Subcutaneous adipose tissue (tissue), 4 donors: ENCODE measurements around the gene FOXP1. TPM values are rescaled to one million over a fixed set of nuclear protein-coding genes. Genes with fewer than 3 reads are reported as not detected.

ENCODE experiments used
- total RNA-seq, 4 donors: library from RNA; depleted of rRNA; stranded (reverse); fragments of >200 nt; gene quantifications; one replicate each; pipeline ENCODE4 v1.1.0, GENCODE V29; 2016
- TF ChIP-seq, protein P1 (sequence below): fragments of 450-650 bp; IDR thresholded peaks from one replicate; pipeline ENCODE4 v1.5.1; 2016; ENCODE audit warnings: low read depth, mild to moderate bottlenecking, control low read depth, antibody characterized with exemption, moderate library complexity

Gene FOXP1
- total RNA-seq, 4 donors from 2014 or later: 70.5 to 96.7 (median 88.0) TPM

DNA sequence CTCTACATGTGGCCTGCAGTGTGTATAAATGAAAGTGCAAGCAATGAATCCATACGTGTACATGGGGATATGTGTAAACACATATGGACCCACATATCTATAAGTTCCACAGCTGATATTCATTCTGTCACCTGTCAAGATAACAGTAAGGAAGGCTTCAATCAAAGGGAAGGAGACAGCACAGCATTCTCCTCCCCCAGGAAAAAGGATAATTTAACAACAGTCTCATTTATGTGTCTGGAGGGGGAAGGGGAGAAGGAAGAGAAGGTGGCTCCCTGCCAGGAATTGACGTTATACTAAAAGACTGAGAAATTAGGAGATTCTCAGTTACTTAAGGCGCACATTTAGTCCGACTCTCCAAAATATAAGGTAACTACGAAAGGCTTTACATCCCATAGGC, 345.9 kb downstream of the FOXP1 start:
- TF ChIP-seq, protein P1, sequence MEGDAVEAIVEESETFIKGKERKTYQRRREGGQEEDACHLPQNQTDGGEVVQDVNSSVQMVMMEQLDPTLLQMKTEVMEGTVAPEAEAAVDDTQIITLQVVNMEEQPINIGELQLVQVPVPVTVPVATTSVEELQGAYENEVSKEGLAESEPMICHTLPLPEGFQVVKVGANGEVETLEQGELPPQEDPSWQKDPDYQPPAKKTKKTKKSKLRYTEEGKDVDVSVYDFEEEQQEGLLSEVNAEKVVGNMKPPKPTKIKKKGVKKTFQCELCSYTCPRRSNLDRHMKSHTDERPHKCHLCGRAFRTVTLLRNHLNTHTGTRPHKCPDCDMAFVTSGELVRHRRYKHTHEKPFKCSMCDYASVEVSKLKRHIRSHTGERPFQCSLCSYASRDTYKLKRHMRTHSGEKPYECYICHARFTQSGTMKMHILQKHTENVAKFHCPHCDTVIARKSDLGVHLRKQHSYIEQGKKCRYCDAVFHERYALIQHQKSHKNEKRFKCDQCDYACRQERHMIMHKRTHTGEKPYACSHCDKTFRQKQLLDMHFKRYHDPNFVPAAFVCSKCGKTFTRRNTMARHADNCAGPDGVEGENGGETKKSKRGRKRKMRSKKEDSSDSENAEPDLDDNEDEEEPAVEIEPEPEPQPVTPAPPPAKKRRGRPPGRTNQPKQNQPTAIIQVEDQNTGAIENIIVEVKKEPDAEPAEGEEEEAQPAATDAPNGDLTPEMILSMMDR: no peak

DNA sequence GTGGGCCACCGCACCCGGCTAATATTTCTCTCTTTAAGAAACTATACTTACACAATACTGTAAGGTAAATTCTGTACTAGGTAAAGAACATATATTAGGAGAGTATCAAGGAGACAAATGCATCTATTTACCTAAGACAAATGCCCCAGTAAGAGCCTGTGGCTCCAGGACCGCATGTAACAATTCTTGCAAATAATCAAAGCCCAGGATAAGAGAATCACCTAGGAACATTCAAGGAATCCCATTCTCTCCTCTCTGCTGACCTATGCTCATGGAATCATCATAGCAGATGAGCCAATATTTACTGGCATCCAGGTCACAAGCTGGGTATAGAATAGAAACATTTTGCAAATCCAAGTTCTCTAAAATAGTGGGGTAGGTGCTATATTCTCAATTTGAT, 347.7 kb downstream of the FOXP1 start:
- TF ChIP-seq, protein P1: no peak

DNA sequence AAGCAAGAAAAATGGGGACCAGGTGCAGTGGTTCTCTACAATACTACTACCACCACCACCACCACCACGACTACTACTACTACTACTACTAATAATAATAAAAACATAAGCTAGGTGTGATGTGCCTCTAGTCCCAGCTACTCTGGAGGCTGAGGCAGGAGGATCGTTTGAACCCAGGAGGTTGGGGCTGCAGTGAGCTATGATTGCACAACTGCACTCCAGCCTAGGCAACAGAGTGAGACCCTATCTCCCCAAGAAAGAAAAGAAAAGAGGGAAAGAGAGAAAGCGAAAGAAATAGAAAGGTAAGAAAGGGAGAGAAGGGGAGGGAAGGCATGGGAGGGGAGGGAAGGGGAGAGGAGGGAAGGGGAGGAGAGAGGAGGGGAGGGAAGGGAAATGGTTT, 350.6 kb downstream of the FOXP1 start:
- TF ChIP-seq, protein P1: no peak

DNA sequence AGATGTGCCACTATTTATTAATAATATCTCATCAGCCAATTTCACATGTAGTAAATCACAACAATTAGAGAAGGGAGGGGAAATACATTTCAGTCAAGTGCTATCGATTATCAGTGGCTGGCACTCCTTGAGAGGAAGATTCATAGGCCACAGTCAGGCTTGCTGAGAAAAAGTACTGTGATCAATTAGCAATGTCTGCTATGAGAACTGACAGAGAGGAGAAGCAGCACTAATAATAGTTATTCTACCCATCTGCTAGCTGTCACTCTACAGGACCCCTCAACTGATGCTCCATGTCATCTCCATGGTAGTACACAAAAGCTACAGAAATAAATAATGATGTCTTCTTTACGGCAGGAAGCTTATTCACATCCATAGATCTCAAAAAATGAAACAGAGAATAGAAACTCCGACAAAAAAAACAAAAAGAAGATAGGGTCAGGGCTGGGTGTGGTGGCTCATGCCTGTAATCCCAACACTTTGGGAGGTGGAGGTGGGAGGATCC, 351.3 kb downstream of the FOXP1 start:
- TF ChIP-seq, protein P1: no peak

DNA sequence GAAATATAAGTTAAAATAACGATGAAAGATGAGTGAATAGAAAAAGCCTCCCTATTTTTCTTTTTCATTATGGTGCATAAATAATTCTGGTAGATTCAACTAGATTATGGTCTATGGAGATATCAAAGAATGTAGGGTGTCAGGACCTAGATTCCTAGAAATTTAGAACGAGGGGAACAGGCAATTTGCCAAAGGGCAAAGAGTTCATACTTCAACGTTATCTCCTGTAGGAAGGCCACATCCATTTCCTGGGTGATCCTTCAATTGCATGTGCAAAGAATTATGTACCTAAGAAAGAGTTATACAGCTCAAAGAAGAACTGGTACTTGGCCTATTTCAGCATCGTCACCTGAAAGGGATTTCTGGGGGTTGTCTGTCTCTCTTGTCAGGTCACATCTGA, 351.8 kb downstream of the FOXP1 start:
- TF ChIP-seq, protein P1: no peak

DNA sequence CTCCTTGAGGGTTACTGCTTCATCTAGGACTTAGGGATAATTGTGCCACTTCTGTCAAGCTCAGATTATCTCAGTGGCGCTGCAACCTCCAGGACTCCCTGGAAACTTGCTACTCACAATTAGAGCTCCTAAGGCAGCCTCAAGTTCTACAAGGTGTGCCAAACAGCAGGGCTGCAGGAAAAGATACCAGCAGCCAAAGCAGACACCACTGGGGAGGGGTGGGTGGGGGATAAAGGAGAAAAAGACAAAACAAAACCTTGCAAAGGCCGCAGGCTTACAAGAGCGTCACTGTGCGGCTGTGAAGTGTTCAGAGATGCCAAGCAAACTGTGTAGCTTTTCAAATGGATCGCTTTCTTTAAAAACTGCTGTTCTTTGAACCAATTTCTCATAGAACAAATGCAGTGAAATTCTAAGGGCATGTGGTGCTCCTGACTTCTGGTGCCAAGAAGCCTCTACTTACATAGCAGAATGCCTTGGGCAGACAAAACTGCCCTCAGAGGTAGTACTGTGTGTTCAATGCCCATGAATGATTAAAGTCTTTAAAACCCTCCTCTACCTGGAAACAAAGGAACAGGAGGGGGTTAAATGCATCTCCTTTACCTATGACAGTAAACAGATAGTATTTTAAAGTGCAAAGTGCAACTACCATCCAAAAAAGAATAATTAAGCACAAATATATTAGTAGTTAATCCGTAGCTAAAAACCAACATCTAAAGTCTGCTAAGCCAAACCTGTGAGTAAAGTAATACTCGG, 353.4 kb downstream of the FOXP1 start:
- TF ChIP-seq, protein P1: no peak

DNA sequence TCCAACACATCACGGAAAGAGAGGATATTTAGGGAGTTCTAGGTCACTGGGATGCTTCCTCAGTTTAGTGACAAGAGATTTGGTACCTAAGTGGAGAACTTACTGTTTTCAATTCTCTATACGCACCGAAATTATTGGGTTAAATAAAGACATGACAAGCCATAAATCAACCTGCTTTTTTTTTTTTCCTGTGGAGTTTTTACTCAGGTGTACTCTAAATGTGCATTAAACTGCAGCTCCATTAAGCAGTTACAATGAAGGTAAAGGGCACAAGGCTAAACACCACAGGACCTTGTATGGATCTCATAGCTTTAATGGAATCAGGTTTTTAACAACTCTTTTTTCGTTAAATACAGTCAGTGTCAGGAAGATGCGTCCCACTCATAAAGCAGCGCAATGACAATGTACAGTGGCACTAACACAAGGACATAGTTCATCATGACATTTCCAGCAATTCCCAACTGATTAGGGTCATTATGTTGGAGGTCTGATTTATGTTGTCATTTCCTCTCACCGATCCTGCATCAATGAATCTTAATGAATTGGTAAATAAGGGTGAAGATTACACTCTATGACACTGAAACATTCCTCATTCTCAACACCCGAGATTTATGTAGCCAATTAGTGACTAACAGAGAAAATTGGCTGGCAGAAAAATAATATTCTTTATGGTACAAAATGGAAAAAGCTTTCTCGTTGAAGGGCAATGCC, 355.2 kb downstream of the FOXP1 start:
- TF ChIP-seq, protein P1: no peak
